Measurements from ENCODE around the gene VSX1.

VSX1 gene

DNA sequence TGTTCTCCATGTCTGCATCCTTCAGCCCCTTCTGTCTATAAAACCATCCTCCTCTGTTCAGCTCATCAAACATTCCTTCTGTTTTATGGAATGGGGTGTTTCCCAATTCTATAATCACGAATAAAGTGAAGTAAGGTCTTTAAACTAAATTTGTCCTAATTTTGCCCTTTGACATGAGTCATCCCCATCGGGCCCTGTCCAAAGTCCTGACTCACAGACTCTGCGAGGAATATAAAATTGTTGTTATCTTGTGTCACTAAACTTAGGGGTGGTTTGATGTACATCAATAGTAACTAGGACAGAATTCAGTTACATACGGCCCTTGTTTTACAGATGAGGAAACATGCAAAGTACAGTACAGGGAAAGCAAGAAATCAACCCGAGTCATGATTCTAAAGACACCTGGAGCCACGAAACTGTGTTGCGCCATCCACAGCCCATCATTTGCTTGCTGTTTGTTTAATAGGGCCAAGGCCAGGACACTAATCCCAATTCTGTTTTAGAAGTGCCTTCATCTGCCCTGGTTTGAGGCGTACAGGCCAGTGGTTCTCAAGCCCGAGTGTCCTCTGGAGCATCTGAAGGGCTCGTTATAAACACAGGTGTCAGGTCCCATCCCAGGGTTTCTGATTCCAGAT is 26.8 kb downstream of the VSX1 start:
- H3K27me3 Mint-ChIP-seq: no peaks in the 10 kb centered on the region
- no peak overlapping the region for H3K4me3 Mint-ChIP-seq
- H3K27ac Mint-ChIP-seq: no peak overlapping the region
- no peaks in the 10 kb centered on the region for H3K9me3 Mint-ChIP-seq
- no peaks in the 10 kb centered on the region for H3K36me3 Mint-ChIP-seq (ENCODE audit: low read depth)
- H3K4me1 Mint-ChIP-seq (ENCODE audit: low read depth): peaks cover 66% of the 10 kb centered on the region

- peaks cover 63% of the 10 kb centered on the region for H3K4me1 Mint-ChIP-seq (ENCODE audit: low read depth)
- H3K9me3 Mint-ChIP-seq: no peaks in the 10 kb centered on the region
- H3K36me3 Mint-ChIP-seq (ENCODE audit: low read depth): no peaks in the 10 kb centered on the region
- no peak overlapping the region for H3K27ac Mint-ChIP-seq
- H3K27me3 Mint-ChIP-seq: no peaks in the 10 kb centered on the region
- no peak overlapping the region for H3K4me3 Mint-ChIP-seq
These were observed 27.7 kb downstream of the VSX1 start for GRCh38 chr20:25054096-25054820.

DNA sequence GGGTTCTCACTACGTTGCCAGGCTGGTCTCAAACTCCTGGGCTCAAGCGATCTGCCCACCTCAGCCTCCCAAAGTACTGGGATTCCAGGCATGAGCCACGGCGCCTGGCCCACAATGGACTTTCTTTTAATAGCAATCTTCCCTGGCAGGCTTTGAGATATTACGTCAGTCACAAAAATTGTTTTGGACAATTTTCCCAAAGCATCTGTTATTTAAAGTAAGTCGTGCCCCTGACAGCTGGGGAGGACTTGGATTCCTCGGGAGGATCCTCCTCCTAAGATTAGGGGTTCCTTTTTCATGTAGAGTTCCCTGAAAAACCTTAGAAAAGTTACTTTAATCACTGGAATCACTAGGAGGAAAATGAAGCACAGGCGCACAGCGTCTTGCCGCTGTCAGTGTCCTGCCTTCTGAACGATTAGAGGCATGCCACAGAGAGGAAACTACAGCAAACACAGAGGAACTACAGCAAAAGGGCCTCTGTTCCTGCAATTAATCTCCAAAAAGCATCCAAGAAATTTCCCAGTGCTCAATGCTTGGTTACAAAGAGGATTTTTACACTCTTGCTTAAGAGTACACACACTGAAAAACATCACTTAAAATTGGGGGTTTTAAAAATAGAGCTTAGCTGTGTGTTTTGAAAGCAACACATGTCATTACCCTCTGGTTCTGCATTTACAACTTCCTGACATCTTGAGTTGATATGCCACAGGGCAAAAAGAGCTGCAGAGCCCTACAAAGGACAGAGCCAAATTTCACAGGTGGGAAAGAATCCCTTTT is 28.5 kb downstream of the VSX1 start:
- Mint-ChIP-seq H3K36me3 (ENCODE audit: low read depth) (no peaks in the 10 kb centered on the region), H3K4me1 (ENCODE audit: low read depth) (peaks cover 56% of the 10 kb centered on the region), H3K27ac (no peak overlapping the region), H3K27me3 (no peaks in the 10 kb centered on the region), H3K9me3 (no peaks in the 10 kb centered on the region), H3K4me3 (no peak overlapping the region)

DNA sequence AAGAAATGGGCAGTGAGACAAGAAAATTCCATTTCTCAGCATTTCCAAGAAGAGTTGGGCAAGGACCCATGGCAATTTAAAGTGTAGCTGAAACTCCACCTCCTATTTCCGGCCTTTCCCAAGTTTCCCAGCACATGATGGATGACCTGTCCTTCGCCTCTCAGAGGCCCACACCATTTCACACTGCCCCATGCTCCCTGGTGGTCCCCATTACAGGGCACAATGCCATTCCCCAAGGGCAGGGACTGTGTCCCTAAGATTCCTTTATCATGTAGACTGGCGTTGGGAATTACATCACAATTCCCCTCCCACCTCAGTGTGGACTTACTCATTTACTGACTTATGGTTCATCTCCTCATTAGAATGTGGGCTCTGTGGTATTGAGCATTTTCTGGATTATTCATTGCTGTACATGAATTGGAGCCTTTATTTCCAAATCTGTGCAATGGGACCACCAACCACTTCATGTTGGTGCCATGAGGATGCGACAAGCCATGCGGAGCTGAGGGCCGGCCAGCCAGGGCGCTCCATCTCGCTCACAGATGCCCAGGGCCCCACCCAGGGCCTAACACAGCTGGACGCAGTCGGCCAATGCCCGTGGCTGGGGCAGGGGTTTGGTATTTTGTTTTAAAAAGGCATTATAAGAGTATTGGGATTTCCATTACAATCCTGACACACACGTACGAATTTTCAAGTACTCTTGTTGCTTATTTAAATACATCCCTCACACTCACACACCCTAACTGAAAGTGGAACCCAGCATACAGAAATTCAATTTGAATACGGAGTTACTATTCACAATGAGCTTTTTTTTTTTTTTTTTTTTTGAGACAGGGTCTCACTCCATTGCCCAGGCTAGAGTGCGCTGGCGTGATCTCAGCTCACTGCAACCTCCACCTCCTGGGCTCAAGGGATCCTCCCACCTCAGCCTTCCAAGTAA is 29.4 kb downstream of the VSX1 start:
- peaks cover 56% of the 10 kb centered on the region for H3K4me1 Mint-ChIP-seq (ENCODE audit: low read depth)
- H3K4me3 Mint-ChIP-seq: no peak overlapping the region
- H3K27ac Mint-ChIP-seq: peak overlapping the region; percentile 55
- no peaks in the 10 kb centered on the region for H3K9me3 Mint-ChIP-seq
- peaks cover 3% of the 10 kb centered on the region for H3K36me3 Mint-ChIP-seq (ENCODE audit: low read depth)
- H3K27me3 Mint-ChIP-seq: no peaks in the 10 kb centered on the region

- Mint-ChIP-seq H3K36me3 (ENCODE audit: low read depth) (peaks cover 3% of the 10 kb centered on the region), H3K4me1 (ENCODE audit: low read depth) (peaks cover 51% of the 10 kb centered on the region), H3K27ac (no peak overlapping the region), H3K4me3 (no peak overlapping the region), H3K9me3 (no peaks in the 10 kb centered on the region), H3K27me3 (no peaks in the 10 kb centered on the region)
These were observed 30.4 kb downstream of the VSX1 start for GRCh38 chr20:25051386-25052155.

DNA sequence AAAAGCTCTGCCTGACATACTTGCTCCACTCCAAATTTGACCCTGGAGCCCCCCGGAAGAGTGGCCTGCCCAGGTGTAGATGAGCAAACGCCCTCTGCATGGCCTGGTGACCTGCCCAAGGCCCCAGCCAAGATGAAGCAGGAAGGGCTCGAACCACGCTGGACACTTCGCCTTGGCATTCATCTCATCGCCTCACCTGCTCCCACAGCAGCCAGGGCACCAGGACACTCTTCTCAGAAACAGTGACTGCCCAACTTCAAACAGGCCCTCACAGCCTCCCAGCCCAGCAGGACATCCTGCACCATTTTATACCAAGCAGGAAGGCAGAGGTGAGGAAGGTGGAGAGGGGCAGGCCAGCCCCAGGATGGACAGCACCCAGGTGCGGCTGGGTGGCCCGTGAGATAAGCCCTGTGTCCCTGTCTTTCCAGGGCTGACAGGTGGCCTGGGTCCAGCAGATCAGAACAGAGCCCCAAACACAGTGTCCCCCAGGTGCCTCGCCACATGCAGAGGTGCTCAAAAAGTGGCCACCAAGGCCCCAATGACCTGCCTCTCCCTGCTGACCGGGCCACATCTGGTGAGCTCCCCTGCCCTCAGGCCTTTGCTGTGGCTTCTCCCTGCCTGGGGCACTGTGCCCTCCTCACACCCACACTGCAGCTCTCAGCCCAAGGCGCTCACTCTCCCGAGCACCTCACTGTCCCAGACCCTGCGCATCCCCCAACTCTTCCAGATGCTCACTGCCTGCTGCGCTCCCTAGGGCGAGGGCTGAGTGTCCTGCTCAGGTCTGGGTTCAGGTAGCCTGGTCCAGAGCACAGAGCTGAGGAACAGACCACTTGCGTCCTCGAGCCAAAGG is 31.2 kb downstream of the VSX1 start:
- no peak overlapping the region for H3K4me3 Mint-ChIP-seq
- peaks cover 3% of the 10 kb centered on the region for H3K36me3 Mint-ChIP-seq (ENCODE audit: low read depth)
- H3K9me3 Mint-ChIP-seq: no peaks in the 10 kb centered on the region
- H3K27ac Mint-ChIP-seq: no peak overlapping the region
- H3K4me1 Mint-ChIP-seq (ENCODE audit: low read depth): peaks cover 42% of the 10 kb centered on the region
- H3K27me3 Mint-ChIP-seq: no peaks in the 10 kb centered on the region

- Mint-ChIP-seq H3K27ac (no peak overlapping the region), H3K9me3 (no peaks in the 10 kb centered on the region), H3K36me3 (ENCODE audit: low read depth) (peaks cover 3% of the 10 kb centered on the region), H3K4me3 (no peak overlapping the region), H3K4me1 (ENCODE audit: low read depth) (peaks cover 36% of the 10 kb centered on the region), H3K27me3 (no peaks in the 10 kb centered on the region)
These were observed 31.9 kb downstream of the VSX1 start for GRCh38 chr20:25050082-25050481.

DNA sequence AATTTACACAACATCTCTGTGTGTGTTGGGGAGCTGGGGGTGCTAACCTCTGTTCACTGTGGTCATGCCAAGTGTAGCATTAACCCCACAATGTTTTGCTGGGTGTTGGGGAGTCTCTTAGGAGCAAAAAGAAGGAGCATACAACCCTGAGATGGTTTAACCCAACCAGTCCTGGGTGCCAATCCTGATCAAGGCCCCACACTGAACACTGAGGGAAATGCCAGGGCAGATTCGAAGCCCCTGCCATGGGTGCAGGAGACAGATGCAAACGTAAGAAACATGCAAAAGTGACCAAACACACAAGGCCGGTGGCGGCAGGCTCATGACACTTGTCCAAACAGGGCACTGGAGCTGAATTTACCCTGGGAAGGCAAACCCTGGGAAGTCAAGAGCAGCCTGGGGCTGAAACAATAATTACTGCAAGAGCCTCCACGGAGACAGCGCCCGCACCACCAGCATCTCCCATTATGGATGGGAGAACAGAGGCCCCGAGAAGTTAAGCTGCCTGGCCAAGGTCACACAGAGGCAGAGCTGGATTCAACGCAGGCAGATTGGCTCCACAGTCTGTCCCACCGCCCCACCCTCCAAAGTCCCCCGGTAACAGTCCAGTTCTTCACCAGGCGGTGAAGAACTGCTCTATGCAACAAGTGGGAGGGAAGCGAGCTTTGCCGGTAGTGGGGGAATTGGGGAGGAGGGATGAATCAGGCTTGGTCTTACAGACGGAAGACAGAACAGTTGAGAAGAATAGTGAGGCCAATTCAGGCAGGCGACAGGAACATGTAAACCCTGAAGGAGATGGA is 32.5 kb downstream of the VSX1 start:
- no peak overlapping the region for H3K27ac Mint-ChIP-seq
- H3K36me3 Mint-ChIP-seq (ENCODE audit: low read depth): peaks cover 3% of the 10 kb centered on the region
- H3K4me1 Mint-ChIP-seq (ENCODE audit: low read depth): peaks cover 30% of the 10 kb centered on the region
- no peak overlapping the region for H3K4me3 Mint-ChIP-seq
- H3K9me3 Mint-ChIP-seq: no peaks in the 10 kb centered on the region
- H3K27me3 Mint-ChIP-seq: no peaks in the 10 kb centered on the region

GRCh38 chr20:25048519-25048952 is 33.4 kb downstream of the VSX1 start:
- Mint-ChIP-seq H3K27me3 (no peaks in the 10 kb centered on the region), H3K9me3 (no peaks in the 10 kb centered on the region), H3K4me1 (ENCODE audit: low read depth) (peaks cover 21% of the 10 kb centered on the region), H3K27ac (no peak overlapping the region), H3K4me3 (no peak overlapping the region), H3K36me3 (ENCODE audit: low read depth) (peaks cover 3% of the 10 kb centered on the region)

DNA sequence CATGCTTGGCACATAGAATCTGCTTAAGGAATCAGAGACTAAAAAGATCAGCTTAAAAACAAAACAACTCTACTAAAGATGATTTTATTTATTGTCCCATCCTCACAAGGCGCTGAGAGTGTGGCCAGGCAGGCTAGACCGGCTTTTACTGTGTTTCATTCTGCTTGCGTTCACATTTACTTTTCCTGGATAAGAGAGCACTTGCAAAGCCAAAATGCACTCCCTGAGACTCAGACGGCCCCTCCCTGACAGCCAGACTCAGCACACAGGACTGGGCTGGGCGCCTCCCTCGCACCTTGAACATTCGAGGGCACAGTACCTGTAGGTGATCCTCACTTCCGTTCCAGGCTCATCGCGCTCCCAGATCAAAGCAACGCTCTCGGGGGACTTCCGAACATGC is 34.2 kb downstream of the VSX1 start:
- Mint-ChIP-seq H3K27me3 (no peaks in the 10 kb centered on the region), H3K27ac (no peak overlapping the region), H3K36me3 (ENCODE audit: low read depth) (peaks cover 3% of the 10 kb centered on the region), H3K9me3 (no peaks in the 10 kb centered on the region), H3K4me3 (no peak overlapping the region), H3K4me1 (ENCODE audit: low read depth) (peaks cover 21% of the 10 kb centered on the region)

GRCh38 chr20:25046736-25047666 is 34.9 kb downstream of the VSX1 start:
- no peak overlapping the region for H3K4me3 Mint-ChIP-seq
- H3K9me3 Mint-ChIP-seq: no peaks in the 10 kb centered on the region
- no peaks in the 10 kb centered on the region for H3K27me3 Mint-ChIP-seq
- no peak overlapping the region for H3K27ac Mint-ChIP-seq
- H3K36me3 Mint-ChIP-seq (ENCODE audit: low read depth): peaks cover 3% of the 10 kb centered on the region
- H3K4me1 Mint-ChIP-seq (ENCODE audit: low read depth): peaks cover 21% of the 10 kb centered on the region

- H3K9me3 Mint-ChIP-seq: no peaks in the 10 kb centered on the region
- H3K4me3 Mint-ChIP-seq: no peak overlapping the region
- no peaks in the 10 kb centered on the region for H3K27me3 Mint-ChIP-seq
- peaks cover 28% of the 10 kb centered on the region for H3K4me1 Mint-ChIP-seq (ENCODE audit: low read depth)
- peaks cover 3% of the 10 kb centered on the region for H3K36me3 Mint-ChIP-seq (ENCODE audit: low read depth)
- H3K27ac Mint-ChIP-seq: no peak overlapping the region
These were observed 35.7 kb downstream of the VSX1 start for GRCh38 chr20:25046181-25046641.
